ENCODE data around the gene RMND5A.

RMND5A gene

GRCh38 chr2:86770816-86771301 is 50.8 kb downstream of the RMND5A start:
- no peaks in the 10 kb centered on the region for H3K4me1 ChIP-seq (ENCODE audit: control insufficient read depth, insufficient read depth, low read length)
- H3K36me3 ChIP-seq (ENCODE audit: control insufficient read depth, insufficient read depth, low read length), result peaks cover 2% of the 10 kb centered on the region
- no peak overlapping the region for H3K4me3 ChIP-seq (ENCODE audit: low read depth, low read length)
- H3K27me3 ChIP-seq (ENCODE audit: control insufficient read depth, insufficient read depth, low read length), result no peaks in the 10 kb centered on the region
- no peaks in the 10 kb centered on the region for H3K9me3 ChIP-seq (ENCODE audit: control insufficient read depth, insufficient read depth, low read length)
- no peak overlapping the region for H3K9ac ChIP-seq (ENCODE audit: low read depth, low read length)

DNA sequence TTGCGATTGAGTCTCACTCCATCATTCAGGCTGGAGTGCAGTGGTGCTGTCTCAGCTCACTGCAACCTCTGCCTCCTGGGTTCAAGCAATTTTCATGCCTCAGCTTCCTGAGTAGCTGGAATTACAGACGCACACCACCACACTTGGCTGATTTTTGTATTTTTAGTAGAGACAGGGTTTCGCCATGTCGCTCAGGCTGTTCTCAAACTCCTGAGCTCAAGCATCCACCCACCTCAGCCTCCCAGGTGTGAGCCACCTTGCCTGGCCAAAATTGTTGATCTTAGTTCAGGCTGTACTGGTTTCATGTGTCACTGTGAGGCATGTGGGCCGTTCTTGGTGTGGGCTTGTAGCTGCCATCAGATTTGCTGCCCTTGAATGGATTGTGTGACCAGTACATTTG is 52.5 kb downstream of the RMND5A start:
- Histone ChIP-seq H3K9ac (ENCODE audit: low read depth, low read length) (no peak overlapping the region), H3K9me3 (ENCODE audit: control insufficient read depth, insufficient read depth, low read length) (no peaks in the 10 kb centered on the region), H3K27me3 (ENCODE audit: control insufficient read depth, insufficient read depth, low read length) (no peaks in the 10 kb centered on the region), H3K4me1 (ENCODE audit: control insufficient read depth, insufficient read depth, low read length) (no peaks in the 10 kb centered on the region), H3K4me3 (ENCODE audit: low read depth, low read length) (no peak overlapping the region), H3K36me3 (ENCODE audit: control insufficient read depth, insufficient read depth, low read length) (no peaks in the 10 kb centered on the region)

DNA sequence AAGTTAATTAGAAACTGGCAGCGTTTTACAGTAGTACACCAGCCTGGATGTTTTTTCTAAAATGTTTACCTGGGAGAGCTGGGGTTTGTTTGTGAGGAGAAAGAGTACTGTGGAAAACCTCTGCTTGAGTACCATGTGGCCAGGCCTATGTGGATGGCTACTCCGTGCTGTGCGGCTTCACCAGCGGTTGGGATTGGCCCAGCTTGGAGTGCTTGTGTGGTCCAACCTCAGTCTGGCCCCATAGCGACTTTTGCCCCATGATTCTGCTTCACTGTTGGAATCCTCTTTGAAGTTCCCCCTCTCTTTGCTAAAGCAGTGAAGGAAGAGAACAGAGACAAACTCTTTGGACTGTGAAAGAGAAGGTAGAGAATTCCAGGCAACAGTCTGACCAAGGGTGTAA is 54.8 kb downstream of the RMND5A start:
- no peaks in the 10 kb centered on the region for H3K4me1 ChIP-seq (ENCODE audit: control insufficient read depth, insufficient read depth, low read length)
- H3K9ac ChIP-seq (ENCODE audit: low read depth, low read length), result no peak overlapping the region
- no peak overlapping the region for H3K4me3 ChIP-seq (ENCODE audit: low read depth, low read length)
- no peaks in the 10 kb centered on the region for H3K9me3 ChIP-seq (ENCODE audit: control insufficient read depth, insufficient read depth, low read length)
- no peaks in the 10 kb centered on the region for H3K36me3 ChIP-seq (ENCODE audit: control insufficient read depth, insufficient read depth, low read length)
- H3K27me3 ChIP-seq (ENCODE audit: control insufficient read depth, insufficient read depth, low read length), result no peaks in the 10 kb centered on the region

GRCh38 chr2:86775338-86775737 is 55.2 kb downstream of the RMND5A start:
- no peak overlapping the region for H3K4me3 ChIP-seq (ENCODE audit: low read depth, low read length)
- no peaks in the 10 kb centered on the region for H3K9me3 ChIP-seq (ENCODE audit: control insufficient read depth, insufficient read depth, low read length)
- no peaks in the 10 kb centered on the region for H3K36me3 ChIP-seq (ENCODE audit: control insufficient read depth, insufficient read depth, low read length)
- H3K27me3 ChIP-seq (ENCODE audit: control insufficient read depth, insufficient read depth, low read length), result no peaks in the 10 kb centered on the region
- no peak overlapping the region for H3K9ac ChIP-seq (ENCODE audit: low read depth, low read length)
- no peaks in the 10 kb centered on the region for H3K4me1 ChIP-seq (ENCODE audit: control insufficient read depth, insufficient read depth, low read length)

- H3K27me3 ChIP-seq (ENCODE audit: control insufficient read depth, insufficient read depth, low read length), result no peaks in the 10 kb centered on the region
- H3K4me3 ChIP-seq (ENCODE audit: low read depth, low read length), result no peak overlapping the region
- H3K9ac ChIP-seq (ENCODE audit: low read depth, low read length), result no peak overlapping the region
- H3K36me3 ChIP-seq (ENCODE audit: control insufficient read depth, insufficient read depth, low read length), result no peaks in the 10 kb centered on the region
- no peaks in the 10 kb centered on the region for H3K4me1 ChIP-seq (ENCODE audit: control insufficient read depth, insufficient read depth, low read length)
- H3K9me3 ChIP-seq (ENCODE audit: control insufficient read depth, insufficient read depth, low read length), result no peaks in the 10 kb centered on the region
These were observed 56.4 kb downstream of the RMND5A start for GRCh38 chr2:86776532-86776931.

DNA sequence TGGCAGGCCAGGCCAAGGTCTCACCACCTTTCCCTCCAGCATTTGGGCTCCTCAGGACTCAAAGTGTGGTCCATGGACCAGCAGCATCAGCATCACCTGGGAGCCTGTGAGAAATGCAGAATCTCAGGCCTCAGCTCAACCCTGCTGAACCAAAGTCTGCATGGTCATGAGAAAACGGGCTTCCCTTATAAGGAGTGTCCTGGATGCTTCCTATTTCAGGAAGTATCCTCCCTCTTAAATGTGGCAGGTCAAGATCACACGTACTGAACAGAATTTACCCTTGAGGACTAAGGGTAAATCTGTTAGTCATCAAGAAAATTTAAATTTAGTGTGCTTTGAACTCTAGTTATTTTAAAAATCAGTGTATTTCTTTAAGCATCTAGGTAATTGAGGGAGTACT is 58.9 kb downstream of the RMND5A start:
- Histone ChIP-seq H3K9ac (ENCODE audit: low read depth, low read length) (no peak overlapping the region), H3K27me3 (ENCODE audit: control insufficient read depth, insufficient read depth, low read length) (no peaks in the 10 kb centered on the region), H3K36me3 (ENCODE audit: control insufficient read depth, insufficient read depth, low read length) (no peaks in the 10 kb centered on the region), H3K4me1 (ENCODE audit: control insufficient read depth, insufficient read depth, low read length) (no peaks in the 10 kb centered on the region), H3K4me3 (ENCODE audit: low read depth, low read length) (no peak overlapping the region), H3K9me3 (ENCODE audit: control insufficient read depth, insufficient read depth, low read length) (no peaks in the 10 kb centered on the region)

GRCh38 chr2:86779971-86780370 is 59.9 kb downstream of the RMND5A start:
- no peak overlapping the region for H3K4me3 ChIP-seq (ENCODE audit: low read depth, low read length)
- no peaks in the 10 kb centered on the region for H3K4me1 ChIP-seq (ENCODE audit: control insufficient read depth, insufficient read depth, low read length)
- H3K9me3 ChIP-seq (ENCODE audit: control insufficient read depth, insufficient read depth, low read length), result no peaks in the 10 kb centered on the region
- H3K27me3 ChIP-seq (ENCODE audit: control insufficient read depth, insufficient read depth, low read length), result no peaks in the 10 kb centered on the region
- H3K36me3 ChIP-seq (ENCODE audit: control insufficient read depth, insufficient read depth, low read length), result no peaks in the 10 kb centered on the region
- no peak overlapping the region for H3K9ac ChIP-seq (ENCODE audit: low read depth, low read length)

GRCh38 chr2:86781363-86781762 is 61.3 kb downstream of the RMND5A start:
- no peaks in the 10 kb centered on the region for H3K9me3 ChIP-seq (ENCODE audit: control insufficient read depth, insufficient read depth, low read length)
- H3K9ac ChIP-seq (ENCODE audit: low read depth, low read length), result no peak overlapping the region
- no peak overlapping the region for H3K4me3 ChIP-seq (ENCODE audit: low read depth, low read length)
- peaks cover 6% of the 10 kb centered on the region for H3K27me3 ChIP-seq (ENCODE audit: control insufficient read depth, insufficient read depth, low read length)
- no peaks in the 10 kb centered on the region for H3K4me1 ChIP-seq (ENCODE audit: control insufficient read depth, insufficient read depth, low read length)
- H3K36me3 ChIP-seq (ENCODE audit: control insufficient read depth, insufficient read depth, low read length), result no peaks in the 10 kb centered on the region

- Histone ChIP-seq H3K9ac (ENCODE audit: low read depth, low read length) (no peak overlapping the region), H3K27me3 (ENCODE audit: control insufficient read depth, insufficient read depth, low read length) (peaks cover 12% of the 10 kb centered on the region), H3K36me3 (ENCODE audit: control insufficient read depth, insufficient read depth, low read length) (no peaks in the 10 kb centered on the region), H3K4me3 (ENCODE audit: low read depth, low read length) (no peak overlapping the region), H3K9me3 (ENCODE audit: control insufficient read depth, insufficient read depth, low read length) (no peaks in the 10 kb centered on the region), H3K4me1 (ENCODE audit: control insufficient read depth, insufficient read depth, low read length) (no peaks in the 10 kb centered on the region)
These were observed 62.7 kb downstream of the RMND5A start for GRCh38 chr2:86782748-86783147.

- H3K36me3 ChIP-seq (ENCODE audit: control insufficient read depth, insufficient read depth, low read length), result no peaks in the 10 kb centered on the region
- H3K27me3 ChIP-seq (ENCODE audit: control insufficient read depth, insufficient read depth, low read length), result peaks cover 22% of the 10 kb centered on the region
- H3K4me1 ChIP-seq (ENCODE audit: control insufficient read depth, insufficient read depth, low read length), result no peaks in the 10 kb centered on the region
- H3K9ac ChIP-seq (ENCODE audit: low read depth, low read length), result no peak overlapping the region
- H3K4me3 ChIP-seq (ENCODE audit: low read depth, low read length), result no peak overlapping the region
- no peaks in the 10 kb centered on the region for H3K9me3 ChIP-seq (ENCODE audit: control insufficient read depth, insufficient read depth, low read length)
These were observed 63.7 kb downstream of the RMND5A start for GRCh38 chr2:86783615-86784339.

DNA sequence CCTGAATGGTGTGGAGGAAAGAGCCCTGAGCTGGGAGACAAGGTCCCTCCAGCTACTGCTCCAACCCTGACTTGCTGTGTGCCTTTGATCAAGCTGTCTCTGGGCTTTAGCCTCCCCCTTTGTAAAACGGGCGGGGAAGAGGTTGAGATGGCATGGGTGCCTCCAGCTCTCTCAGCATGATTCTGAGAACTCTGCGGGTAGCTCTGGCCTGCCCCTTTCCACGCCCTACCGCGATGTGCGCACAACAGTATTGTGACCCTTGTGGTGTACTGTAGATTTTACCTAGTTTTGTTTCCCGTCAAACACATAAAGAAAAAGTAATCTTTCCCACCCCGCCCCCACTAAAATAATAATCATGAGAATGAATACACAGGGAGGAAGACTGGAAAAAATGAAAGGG is 65.4 kb downstream of the RMND5A start:
- H3K9me3 ChIP-seq (ENCODE audit: control insufficient read depth, insufficient read depth, low read length), result no peaks in the 10 kb centered on the region
- H3K4me1 ChIP-seq (ENCODE audit: control insufficient read depth, insufficient read depth, low read length), result no peaks in the 10 kb centered on the region
- no peak overlapping the region for H3K9ac ChIP-seq (ENCODE audit: low read depth, low read length)
- peaks cover 38% of the 10 kb centered on the region for H3K27me3 ChIP-seq (ENCODE audit: control insufficient read depth, insufficient read depth, low read length)
- no peaks in the 10 kb centered on the region for H3K36me3 ChIP-seq (ENCODE audit: control insufficient read depth, insufficient read depth, low read length)
- no peak overlapping the region for H3K4me3 ChIP-seq (ENCODE audit: low read depth, low read length)

DNA sequence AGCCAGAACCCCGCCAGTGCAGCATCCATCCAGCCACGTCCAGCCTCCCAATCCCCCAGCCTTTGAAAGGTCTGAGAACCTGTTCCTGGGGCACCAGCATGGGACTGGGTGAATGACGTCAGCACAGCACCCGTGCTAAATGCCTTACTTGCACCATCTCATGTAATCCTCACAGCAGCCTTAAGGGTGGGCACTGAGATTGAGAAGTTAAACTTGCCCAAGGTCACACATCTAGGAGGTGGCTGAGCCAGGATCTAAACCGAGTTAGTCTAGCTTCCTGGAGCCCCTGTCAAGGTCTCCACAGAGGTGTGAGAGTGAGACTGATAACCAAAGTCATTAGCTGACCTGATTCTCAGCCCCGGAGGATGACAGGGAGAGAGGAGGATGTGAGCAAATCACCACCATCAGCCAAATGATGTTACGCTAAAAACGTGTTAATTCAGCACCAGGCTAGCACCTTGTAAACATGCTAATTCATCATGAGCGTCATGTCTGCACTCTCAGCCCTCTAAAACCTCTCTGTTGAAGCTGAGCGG is 66.0 kb downstream of the RMND5A start:
- H3K27me3 ChIP-seq (ENCODE audit: control insufficient read depth, insufficient read depth, low read length), result peaks cover 43% of the 10 kb centered on the region
- no peak overlapping the region for H3K9ac ChIP-seq (ENCODE audit: low read depth, low read length)

More for the DNA sequence above, 66.0 kb downstream of the RMND5A start:
- Histone ChIP-seq H3K4me1 (ENCODE audit: control insufficient read depth, insufficient read depth, low read length) (no peaks in the 10 kb centered on the region), H3K9me3 (ENCODE audit: control insufficient read depth, insufficient read depth, low read length) (no peaks in the 10 kb centered on the region), H3K4me3 (ENCODE audit: low read depth, low read length) (no peak overlapping the region), H3K36me3 (ENCODE audit: control insufficient read depth, insufficient read depth, low read length) (no peaks in the 10 kb centered on the region)
